Stimulated activated CD8-positive, alpha-beta memory T cell treated with anti-CD3 and anti-CD28 coated beads, Interleukin-7, amount 100 ng/mL, for 4 hours (primary cell): ENCODE results near the gene MB.
"Not testable (repeated sequence)": the region's sequence is repeated elsewhere in the genome, so short reads cannot be mapped to it uniquely, and the experiment has no call there.

Source experiments
- DNase-seq, 2 donors: peaks; one replicate each; pipeline ENCODE4 v3.0.0-alpha.2; 2020; ENCODE audit warnings: low read depth in 2 of 2

MB gene

GRCh38 chr22:35637254-35637653 lies 20.1 kb upstream of the MB start:
- DNase-seq = no peak

GRCh38 chr22:35634943-35635540 lies 17.9 kb upstream of the MB start:
- DNase-seq = no peak

- no peak for DNase-seq
These were observed 16.9 kb upstream of the MB start for GRCh38 chr22:35634015-35634414.

- DNase-seq = no peak
These were observed 16.4 kb upstream of the MB start for GRCh38 chr22:35633520-35633919.

- DNase-seq = no peak
These were observed 15.8 kb upstream of the MB start for GRCh38 chr22:35632935-35633334.

- no peak for DNase-seq
These were observed 14.5 kb upstream of the MB start for GRCh38 chr22:35631597-35631996.

- DNase-seq = no peak
These were observed 13.8 kb upstream of the MB start for GRCh38 chr22:35630891-35631290.

- no peak for DNase-seq
These were observed 13.3 kb upstream of the MB start for GRCh38 chr22:35630387-35630793.

- peak; percentile 41 to 56 for DNase-seq
These were observed 12.5 kb upstream of the MB start for GRCh38 chr22:35629406-35630216.

GRCh38 chr22:35628732-35629131 lies 11.6 kb upstream of the MB start:
- no peak for DNase-seq

GRCh38 chr22:35627267-35628041 lies 10.3 kb upstream of the MB start:
- DNase-seq = peak; percentile 16 to 48

- DNase-seq = no peak
These were observed 8.8 kb upstream of the MB start for GRCh38 chr22:35625763-35626432.

GRCh38 chr22:35624547-35624946 lies 7.4 kb upstream of the MB start:
- no peak for DNase-seq

- not testable (repeated sequence) for DNase-seq
These were observed 6.8 kb upstream of the MB start for GRCh38 chr22:35623885-35624284.

GRCh38 chr22:35622191-35622913 lies 5.2 kb upstream of the MB start:
- DNase-seq = no peak

GRCh38 chr22:35621451-35621850 lies 4.3 kb upstream of the MB start:
- no peak for DNase-seq

- no peak for DNase-seq
These were observed 3.6 kb upstream of the MB start for GRCh38 chr22:35620624-35621251.

GRCh38 chr22:35619336-35620094 lies 2.4 kb upstream of the MB start:
- no peak for DNase-seq

- no peak for DNase-seq
These were observed 1.5 kb upstream of the MB start for GRCh38 chr22:35618427-35619223.
